Limb (tissue), 2 donors: Measurements from ENCODE around the gene ZNF660.
A peak's percentile ranks its signal among the peaks of the same experiment; 100 is the strongest.
"Not testable (repeated sequence)": the region's sequence is repeated elsewhere in the genome, so short reads cannot be mapped to it uniquely, and the experiment has no call there.

Experiments
- DNase-seq, 2 donors: peaks; one replicate each; pipeline ENCODE4 v3.0.0-alpha.2; 2016; ENCODE audit errors: extremely low spot score in 2 of 2

The ZNF660 gene

DNA sequence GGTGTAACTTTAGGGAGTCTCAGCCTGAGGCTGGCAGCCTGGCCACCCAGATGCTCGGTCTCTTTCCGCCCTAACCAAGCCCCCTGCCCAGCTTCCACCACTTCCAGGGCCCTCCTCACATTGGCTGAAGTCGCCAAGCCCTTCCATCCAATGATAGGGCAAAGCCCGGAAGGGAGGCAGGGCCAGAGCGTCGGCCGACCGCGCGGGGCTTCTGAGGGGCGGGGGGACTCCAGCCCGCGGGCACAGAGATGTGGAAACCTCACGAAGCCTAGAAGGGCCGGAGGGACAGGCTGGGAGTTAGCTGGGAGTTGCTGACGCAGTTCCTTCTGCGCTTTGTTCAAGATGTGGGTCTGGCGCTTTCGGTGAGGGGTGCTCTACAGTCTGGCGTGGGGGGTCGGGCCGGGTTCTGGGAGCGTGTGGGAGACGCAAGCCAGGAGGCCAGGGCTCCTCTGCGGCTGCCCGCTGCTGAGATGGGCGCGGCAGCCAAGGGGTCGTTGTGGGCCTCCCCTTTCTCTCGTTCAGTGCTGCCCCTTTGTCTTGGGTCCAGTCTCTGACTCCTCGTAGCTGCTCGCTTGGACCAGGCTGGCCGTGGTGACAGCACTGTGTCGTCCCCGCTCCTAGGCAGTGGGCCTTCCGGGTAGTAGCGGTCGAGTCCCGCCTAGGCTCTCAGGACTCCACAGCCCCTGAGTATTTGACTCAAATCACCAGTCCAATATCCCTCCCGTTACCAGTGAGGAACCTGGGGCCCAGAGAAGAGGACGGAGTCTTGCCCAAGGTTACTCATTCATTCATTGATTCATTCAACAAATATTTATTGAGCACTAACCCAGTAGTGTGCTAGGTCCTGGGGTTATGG lies at the start of gene ZNF660:
TSS of gene ZNF660 (plus strand) at position 319 of the 856 bp plus-strand sequence. CDS start 9,230 bp downstream, outside the sequence.
- peak; percentile 90 to 92 for DNase-seq

DNA sequence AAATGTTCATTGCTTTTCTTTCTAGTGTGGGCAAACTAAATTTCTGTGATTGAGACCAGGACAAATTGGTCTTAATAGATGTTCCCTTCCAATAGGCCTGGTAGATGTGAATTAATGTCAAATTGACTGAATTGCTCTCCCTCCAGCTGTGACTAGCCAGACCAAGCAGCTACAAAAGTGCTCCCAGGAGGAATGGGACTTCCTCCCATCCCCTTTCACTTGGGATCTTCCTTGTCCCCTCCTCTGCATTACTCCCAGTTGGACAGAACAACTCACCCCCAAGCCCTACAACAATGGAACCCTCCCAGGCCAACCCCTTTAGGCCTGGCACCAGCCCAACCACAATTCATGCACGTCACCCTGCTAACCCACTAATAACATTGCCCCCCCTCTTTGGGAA lies 49.4 kb upstream of the ZNF660 start:
- no peak for DNase-seq

DNA sequence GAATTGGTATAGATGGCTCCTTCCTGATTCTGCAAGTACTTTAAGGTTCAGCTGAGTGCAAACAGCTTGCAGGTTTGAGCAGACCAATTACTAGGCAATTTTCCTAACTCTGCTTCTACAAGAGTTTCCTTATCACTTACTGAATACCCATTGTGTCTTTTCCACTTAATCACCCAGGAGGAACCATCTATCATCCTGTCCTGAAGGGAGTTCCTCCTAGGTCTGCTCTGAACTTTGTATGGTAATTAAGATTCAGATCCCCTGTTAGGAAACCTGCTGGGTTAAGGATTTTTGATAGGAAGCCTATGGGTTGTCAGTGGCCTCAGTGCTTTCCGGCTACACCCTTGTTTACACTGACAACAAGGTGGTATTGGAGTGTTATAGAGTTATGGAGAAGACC lies 40.0 kb upstream of the ZNF660 start:
- not testable (repeated sequence) for DNase-seq

DNA sequence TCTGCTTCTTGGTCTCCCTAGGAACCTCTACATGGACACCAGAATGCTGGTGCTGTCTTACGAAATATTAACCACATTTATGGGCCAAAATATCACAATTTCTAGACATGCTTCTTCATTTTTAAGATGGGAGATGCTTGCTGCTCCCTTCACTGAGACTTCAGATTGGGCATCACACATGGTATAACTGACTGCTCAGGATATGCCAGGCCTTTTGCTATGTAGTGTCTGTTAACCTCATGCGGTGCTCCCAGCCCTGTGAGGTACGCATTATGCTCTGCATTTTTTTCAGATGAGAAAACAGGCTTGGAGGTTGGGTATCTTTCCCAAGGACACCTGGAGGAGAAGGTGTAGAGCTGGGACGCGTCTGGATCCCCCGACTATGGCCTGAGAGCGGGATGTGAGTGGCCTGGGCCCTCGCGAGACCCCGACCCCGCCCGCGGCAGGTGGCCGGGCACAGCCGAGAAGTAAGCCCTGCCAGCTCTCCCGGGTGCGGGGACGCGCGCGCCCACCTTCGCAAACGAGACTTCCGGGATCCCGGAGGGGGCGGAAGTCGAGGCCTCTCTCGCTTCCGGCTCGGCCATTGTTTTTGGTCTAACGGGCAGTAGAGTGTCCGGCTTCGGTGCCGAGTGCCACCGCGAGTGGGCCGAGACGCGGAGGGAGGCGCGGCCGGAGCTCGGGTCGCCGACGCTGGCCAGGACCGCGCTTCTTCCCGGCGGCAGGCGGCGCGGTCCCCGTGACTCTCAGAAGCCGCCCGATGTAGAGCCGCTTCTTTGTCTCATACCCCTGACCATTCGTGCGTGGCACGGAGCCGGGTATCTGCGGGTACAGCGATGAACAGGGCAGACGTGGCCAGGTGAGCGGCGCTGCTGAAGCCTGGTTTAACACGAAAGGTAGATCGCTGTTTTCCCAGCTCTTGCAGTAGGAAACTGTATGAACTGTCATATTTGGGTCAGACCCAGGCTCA lies 29.9 kb upstream of the ZNF660 start, which contains the start of gene ZKSCAN7:
TSS of gene ZKSCAN7 (plus strand) at position 568 of the 967 bp plus-strand sequence. CDS start 1,855 bp downstream, outside the sequence.
- DNase-seq: peak; percentile 40 to 85

DNA sequence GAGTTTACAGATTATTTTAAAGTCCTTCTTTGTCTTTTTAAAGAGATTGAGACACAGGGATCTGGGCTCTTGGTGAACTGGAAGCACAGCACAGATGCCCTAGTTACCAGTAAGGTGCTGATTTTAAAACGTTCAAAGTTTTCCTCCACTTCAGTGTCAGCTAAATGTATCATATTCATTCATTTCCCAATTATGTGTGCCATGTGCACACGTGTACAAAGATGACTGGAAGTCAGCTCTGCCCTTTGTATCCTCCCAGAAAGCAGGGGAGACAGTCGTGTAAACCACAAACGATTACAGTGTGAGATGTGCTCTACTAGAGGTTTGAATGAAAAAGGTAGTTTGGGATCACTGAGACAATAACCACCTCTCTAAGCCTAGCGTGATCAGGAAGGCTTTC lies 29.0 kb upstream of the ZNF660 start:
- peak in 1 of 2 donors; percentile 1 for DNase-seq

DNA sequence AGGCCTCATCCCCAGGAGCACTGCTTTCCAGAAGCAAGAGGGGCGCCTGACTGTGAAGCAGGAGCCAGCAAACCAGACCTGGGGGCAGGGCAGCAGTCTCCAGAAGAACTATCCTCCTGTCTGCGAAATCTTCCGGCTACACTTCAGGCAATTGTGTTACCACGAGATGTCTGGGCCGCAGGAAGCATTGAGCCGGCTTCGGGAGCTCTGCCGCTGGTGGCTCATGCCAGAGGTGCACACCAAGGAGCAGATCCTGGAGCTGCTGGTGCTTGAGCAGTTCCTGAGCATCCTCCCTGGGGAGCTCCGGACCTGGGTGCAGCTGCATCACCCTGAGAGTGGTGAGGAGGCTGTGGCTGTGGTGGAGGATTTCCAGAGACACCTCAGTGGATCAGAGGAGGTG lies 27.7 kb upstream of the ZNF660 start:
- no peak for DNase-seq

DNA sequence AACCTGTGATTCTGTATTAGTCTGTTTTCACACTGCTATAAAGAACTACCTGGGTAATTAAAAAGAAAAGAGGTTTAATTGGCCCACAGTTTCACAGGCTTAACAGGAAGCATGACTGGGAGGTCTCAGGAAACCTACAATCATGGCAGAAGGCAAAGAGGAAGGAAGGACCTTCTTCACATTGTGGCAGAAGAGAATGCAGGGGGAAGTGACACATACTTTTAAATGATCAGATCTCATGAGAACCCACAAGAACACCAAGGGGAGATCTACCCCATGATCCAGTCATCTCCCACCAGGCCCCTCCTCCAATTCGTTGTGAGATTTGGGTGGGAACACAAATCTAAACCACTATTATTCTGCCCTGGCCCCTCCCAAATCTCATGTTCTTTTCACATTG lies 23.7 kb upstream of the ZNF660 start:
- DNase-seq: no peak

DNA sequence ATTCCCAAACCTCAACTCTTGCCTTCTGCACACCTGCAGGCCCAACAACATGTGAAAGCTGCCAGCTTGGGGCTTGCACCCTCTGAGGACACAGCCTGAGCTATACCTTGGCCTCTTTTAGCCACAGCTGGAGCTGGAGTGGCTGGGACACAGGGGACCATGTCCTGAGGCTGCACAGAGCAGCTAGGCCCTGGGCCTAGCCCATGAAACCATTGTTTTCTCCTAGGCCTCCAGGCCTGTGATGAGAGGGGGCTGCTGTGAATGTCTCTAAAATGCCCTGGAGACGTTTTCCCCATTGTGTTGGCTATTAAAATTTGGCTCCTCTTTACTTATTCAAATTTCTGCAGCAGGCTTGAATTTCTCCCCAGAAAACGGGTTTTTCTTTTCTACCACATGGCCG lies 22.6 kb upstream of the ZNF660 start:
- DNase-seq: no peak

DNA sequence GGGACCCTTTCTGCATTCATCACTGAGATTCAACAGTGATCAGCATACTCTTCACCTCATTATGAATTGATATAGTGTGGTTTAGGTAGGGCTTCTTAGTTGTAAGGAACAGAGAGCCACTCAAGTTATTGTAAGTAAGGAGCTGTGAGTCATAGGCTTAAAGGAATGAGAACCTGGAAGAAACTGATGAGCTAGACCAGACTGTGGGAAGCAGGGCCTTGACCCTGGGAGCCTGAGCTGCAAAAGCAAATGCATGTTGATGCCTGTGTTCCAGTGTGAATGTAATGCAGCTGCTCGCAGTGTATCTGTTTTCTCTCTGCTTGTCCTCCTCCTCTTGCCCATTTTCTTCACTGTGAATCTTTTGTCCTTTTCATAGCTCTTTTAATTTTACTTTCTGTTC lies 16.2 kb upstream of the ZNF660 start:
- no peak for DNase-seq

DNA sequence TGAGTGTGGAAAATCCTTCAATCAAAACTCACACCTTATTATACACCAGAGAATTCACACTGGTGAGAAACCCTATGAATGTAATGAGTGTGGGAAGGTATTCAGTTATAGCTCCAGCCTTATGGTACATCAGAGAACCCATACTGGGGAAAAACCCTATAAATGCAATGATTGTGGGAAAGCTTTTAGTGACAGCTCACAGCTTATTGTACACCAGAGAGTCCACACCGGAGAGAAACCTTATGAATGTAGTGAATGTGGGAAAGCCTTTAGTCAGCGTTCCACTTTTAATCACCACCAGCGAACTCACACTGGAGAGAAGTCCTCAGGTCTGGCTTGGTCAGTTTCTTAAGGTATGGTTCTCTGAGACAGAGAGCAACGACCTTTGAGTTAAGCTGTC lies 13.7 kb upstream of the ZNF660 start:
- DNase-seq: no peak

DNA sequence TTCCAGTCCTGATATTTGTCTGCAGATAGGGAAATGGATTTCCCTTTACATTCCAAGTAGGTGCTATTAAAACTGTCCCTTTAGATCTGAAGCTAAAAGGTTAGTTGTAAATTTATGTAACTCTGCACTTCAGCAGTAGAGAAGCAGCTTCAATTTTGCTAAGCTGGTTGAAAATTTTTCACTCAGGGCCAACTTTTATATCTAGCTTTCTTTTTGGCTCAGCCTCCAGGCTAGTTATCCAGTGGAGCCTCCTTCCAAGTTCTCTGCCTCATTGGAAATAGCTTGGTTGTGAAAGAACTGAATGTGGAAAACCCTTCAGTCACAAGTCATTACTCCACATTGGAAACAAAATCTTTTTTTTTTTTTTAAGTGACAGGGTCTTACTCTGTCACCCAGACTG lies 8.2 kb upstream of the ZNF660 start:
- peak in 1 of 2 donors; percentile 40 for DNase-seq

DNA sequence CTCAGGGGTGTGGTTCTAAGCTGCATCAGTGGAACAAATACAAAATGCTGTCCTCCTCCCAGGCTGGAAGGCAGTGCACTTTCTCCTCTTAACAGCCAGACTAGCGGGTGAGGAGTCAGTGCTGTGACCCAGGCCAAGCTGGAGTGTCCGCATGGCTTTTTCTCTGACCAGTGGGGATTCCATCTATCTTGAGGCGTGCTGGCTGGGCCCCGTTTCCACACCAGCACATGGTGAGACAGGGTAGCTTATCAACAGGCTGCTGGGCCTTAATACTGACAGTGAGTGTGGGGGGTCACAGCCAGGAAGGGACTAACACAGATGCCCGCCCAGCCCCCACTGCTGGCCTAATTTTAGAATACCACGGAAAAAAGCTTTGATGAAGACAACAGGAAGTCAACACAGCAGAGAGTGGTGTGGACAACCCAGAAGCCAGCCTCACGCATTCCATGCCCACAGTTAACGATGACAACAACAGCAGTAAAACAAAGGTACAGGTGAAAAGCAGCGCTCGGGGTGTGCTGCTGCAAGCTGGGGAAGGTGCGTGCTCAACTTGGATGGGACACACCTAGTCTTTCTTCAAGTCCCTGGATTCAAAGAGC lies 7.3 kb upstream of the ZNF660 start:
- not testable (repeated sequence) for DNase-seq

DNA sequence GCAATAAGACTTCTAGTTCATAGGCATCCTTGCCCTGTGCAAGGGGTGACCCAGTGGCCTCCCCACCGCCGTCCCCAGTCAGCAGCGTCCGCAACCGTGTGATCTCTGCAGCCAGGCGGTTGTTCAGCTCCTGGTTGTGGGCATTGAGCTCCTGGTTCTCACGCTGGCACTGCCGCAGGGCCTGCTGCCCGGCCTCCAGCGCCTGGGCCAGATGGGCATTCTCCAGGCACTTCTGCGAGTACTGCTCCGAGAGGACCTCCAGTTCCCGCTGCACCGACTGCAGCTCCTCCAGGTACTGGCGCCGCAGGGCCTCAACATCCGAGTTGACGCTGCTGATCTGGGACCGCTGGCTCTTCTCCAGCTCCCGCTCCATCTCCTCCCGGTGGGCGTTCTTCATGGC lies 6.4 kb upstream of the ZNF660 start:
- not testable (repeated sequence) for DNase-seq

DNA sequence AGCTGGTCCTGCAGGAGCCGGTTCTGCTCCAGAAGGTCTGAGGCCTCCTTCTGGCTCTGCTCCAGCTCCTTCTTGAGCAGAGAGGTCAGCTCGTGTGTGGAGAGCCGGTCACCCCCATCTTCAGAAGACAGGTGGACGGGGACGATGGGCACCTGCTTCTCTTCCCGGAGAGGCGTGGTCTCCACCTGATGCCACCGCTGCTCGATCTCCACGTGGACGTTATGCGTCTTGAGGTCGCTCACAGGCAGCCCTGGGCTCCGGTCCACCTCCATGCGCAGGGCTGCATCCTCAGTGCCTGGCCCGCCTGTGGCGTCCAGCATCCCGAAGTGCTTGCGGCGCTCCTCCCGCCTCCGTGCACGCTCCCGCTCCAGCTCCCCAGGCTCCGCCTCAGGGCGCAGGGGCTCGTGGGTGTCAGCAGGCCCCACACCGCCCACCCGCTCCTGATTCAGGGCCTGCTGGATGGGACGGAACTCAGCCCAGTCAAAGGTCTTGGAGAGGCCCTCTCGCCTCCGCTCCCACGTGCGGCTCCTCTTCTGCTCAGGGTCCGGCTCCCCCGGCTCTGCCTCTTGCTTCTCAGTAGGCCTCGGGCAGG lies 5.7 kb upstream of the ZNF660 start:
- not testable (repeated sequence) for DNase-seq

DNA sequence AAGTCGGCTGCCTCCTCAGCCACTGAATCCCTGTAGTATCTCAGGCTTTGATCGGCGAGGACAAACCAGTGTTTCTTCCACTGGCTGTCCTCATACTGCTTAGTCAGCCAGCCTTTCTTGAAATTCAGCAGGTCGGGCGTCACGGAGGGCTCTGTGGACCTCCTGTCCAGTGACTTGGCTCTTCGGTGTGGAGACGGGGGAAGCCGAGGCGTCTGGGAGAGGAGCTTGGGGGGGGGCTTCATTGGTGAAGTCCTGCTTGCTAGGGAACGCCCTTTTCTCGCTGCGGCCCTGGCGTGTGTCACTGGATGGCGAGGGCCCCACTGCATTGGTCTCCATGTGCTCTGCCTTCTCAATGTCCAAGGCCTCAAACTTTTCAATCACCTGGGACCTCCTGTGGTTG lies 5.0 kb upstream of the ZNF660 start:
- DNase-seq: not testable (repeated sequence)

DNA sequence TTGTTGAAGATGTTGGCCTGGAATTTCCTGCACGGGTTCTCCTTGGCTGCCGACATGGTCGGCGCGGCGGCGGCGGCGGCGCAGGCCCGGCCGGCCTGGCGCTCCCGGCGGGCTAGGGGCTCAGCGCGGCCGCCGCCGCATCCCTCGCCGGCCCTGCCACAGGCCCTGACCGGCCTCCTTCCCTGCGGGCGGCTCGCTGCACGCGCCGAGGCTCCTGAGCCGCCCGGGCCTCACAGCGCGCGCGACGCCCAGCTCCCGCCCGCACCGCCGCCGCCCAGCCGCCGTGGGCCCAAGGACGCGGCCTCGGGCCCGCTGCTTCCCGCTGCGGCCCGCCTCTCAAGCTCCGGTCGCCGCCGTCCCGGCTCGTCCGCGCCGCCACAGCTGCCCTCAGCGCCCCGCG lies 3.8 kb upstream of the ZNF660 start:
- DNase-seq: not testable (repeated sequence)

DNA sequence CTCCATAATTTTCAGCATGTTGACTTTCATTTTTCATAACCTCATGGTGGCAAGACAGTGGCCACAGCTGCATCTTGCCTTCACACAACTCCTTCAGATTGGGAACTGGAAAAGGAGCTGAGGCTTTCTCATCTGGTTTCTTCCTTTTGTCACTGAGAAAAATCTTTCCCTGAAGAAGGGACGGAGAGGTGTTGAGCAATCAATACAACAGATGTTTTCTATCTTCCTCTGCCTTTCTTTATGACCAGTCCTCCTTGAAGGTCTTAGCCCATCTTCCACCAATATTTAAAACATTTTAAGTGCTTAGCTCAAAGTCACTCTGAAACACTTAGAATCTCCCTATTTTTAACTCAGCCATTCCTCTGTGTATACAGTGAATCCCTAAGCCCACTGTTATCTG lies 11.9 kb downstream of the ZNF660 start:
- DNase-seq: no peak

DNA sequence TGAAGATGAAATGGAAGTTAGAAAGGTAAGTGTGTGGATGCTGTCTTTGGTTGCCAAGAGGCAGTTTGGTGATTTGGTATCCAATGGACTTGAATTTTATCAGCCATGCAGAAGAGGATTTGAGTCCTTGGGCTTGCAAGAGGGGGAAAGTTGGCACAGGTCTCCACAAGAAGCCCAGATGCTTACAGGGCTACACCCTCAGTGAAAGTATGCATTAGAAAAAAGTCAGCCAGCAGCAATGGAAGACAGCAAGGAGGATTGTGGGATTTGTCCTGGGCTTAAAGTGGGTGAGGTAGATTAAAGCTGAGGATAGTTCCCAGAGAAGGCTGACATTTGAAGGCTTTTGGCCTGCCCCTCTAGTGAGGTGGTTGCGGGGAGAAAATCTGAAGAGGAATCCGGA lies 17.0 kb downstream of the ZNF660 start:
- no peak for DNase-seq

DNA sequence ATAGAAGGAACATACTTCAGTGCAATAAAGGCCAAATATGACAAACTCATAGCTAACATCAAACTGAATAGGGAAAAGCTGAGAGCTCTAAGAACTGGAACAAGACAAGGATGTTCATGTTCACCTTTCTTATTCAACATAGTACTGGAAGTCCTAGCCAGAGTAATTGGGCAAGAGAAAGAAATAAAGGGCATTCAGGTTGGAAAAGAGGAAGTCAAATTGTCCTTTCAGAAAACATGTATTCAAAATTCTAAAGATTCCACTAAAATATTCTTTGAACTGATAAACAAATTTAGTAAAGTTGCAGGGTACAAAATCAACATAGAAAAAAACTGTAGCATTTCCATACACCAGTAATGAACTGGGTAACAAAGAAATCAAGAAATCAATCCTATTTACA lies 27.9 kb downstream of the ZNF660 start:
- DNase-seq: no peak

DNA sequence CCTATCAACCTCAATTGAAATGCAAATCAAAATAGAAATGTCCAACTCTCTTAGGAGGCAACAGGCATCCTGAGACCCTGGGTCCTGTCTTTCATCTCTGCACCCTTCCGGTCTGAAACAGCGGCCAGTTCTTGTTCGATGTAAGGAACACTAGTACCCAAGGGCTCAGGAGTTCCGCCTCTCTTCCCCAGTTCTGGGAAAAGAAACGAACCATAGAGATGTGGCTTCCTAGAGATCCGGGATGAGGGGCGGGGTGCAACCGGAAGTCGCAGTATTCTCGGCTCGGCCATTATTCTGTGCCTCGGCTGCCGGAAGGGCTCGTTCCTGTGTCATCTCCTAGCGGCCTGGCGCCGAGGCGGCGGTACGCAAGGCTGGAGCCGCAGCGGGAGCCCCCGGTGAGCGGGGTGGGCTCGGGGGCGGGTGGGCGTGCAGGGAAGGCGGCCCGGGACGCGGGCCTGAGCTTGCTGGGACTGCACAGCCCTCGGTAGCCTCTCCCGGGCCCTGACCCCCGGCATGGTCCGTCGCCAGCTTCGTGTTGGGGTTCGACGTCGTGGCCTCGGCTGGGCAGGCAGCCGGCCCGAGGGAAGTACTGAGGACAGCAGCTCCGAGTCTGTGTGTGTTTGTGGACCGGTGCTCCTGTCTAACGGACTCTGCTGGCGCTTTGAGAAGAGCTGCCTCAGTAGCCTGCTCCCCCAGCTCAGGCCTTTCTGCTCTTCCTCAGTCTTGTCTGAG lies 40.2 kb downstream of the ZNF660 start, which contains the start of gene ZNF197:
TSS of gene ZNF197 (plus strand) at position 288 of the 732 bp plus-strand sequence. CDS start 4,119 bp downstream, outside the sequence.
- peak; percentile 89 to 93 for DNase-seq
